GM12878 (cell line): Measurements from ENCODE around the gene MST1R. TPM values are rescaled to one million over a fixed set of nuclear protein-coding genes. Genes with fewer than 3 reads are reported as not detected.

Experiments
- ATAC-seq: fragments of 200-7000 bp; cut with Tn5 transposase; 3 replicates; pipeline ENCODE4 v1.9.1; 2020; ENCODE audit warnings: mild to moderate bottlenecking, moderate library complexity
- BruUV-seq: library from RNA; stranded (reverse); fragments of 400-500 nt; replicated peaks from 2 replicates; lab custom pipeline; 2021; lab: Mats Ljungman, UMichigan
- CTCF ChIA-PET: fragments of 300-600 bp; sonication (Branson Sonifier 250); formaldehyde crosslinking; extraction: SDS; loops from one replicate; lab custom pipeline; 2021; ENCODE audit warnings: inconsistent platforms; lab: Yijun Ruan, JAX
- POLR2A ChIA-PET: fragments of 350-600 bp; formaldehyde crosslinking; extraction: SDS; loops from one replicate; lab custom pipeline; 2021; ENCODE audit warnings: inconsistent platforms; lab: Charles Lee
- RAD21 ChIA-PET: fragments of 300-600 bp; sonication (Branson Sonifier 250); formaldehyde crosslinking; loops from one replicate; lab custom pipeline; 2023; ENCODE audit warnings: antibody characterized with exemption; ENCODE audit not compliant: unreplicated experiment; lab: Charles Lee
- SMC1A ChIA-PET: fragments of 300-600 bp; sonication (Branson Sonifier 250); formaldehyde crosslinking; loops from one replicate; lab custom pipeline; 2023; ENCODE audit not compliant: unreplicated experiment, uncharacterized antibody; lab: Charles Lee
- DNase-seq: peaks from one replicate; pipeline ENCODE4 v3.0.0-alpha.2; 2011; ENCODE audit warnings: low read depth, low spot score
- FAIRE-seq: peaks from 3 replicates; lab custom pipeline; 2011; peaks lifted over from hg19 to GRCh38; lab: Jason Lieb, UNC
- H2AFZ ChIP-seq: 2 replicates; pipeline ENCODE4 v1.6.0; 2011; ENCODE audit warnings: low read depth, low read length, control low read depth; ENCODE audit not compliant: control insufficient read depth
- H3K27ac ChIP-seq: 2 replicates; pipeline ENCODE4 v1.5.1; 2011; ENCODE audit warnings: control low read depth; ENCODE audit not compliant: control insufficient read depth, insufficient read depth
- H3K27me3 ChIP-seq, 2 experiments: replicated peaks in 1 of 2; 2 replicates each; pipeline versions ENCODE4 v1.6.0 to v1.6.1; 2011; ENCODE audit warnings: low read length in 1 of 2; ENCODE audit not compliant: control insufficient read depth in 2 of 2, insufficient read depth in 2 of 2
- H3K36me3 ChIP-seq, 2 experiments: 2 replicates each; pipeline ENCODE4 v1.5.1; 2011; ENCODE audit warnings: low read length in 1 of 2; ENCODE audit not compliant: control insufficient read depth in 2 of 2, insufficient read depth in 2 of 2
- H3K4me1 ChIP-seq: 2 replicates; pipeline ENCODE4 v1.6.1; 2011; ENCODE audit warnings: mild to moderate bottlenecking, low read length, moderate library complexity, mixed read lengths; ENCODE audit not compliant: control insufficient read depth, insufficient read depth
- H3K4me2 ChIP-seq: 2 replicates; pipeline ENCODE4 v1.6.0; 2011; ENCODE audit warnings: control low read depth; ENCODE audit not compliant: control insufficient read depth, insufficient read depth
- H3K4me3 ChIP-seq: fragments of 200-600 bp; sonication (generic); 2 replicates; pipeline ENCODE4 v1.5.1; 2016
- H3K79me2 ChIP-seq: 2 replicates; pipeline ENCODE4 v1.6.0; 2011; ENCODE audit warnings: low read length; ENCODE audit not compliant: control insufficient read depth, insufficient read depth
- H3K9ac ChIP-seq: 2 replicates; pipeline ENCODE4 v1.8.0; 2011; ENCODE audit warnings: low read length, control low read depth, mixed read lengths; ENCODE audit not compliant: control insufficient read depth, insufficient read depth
- H3K9me3 ChIP-seq: replicated peaks from 3 replicates; pipeline ENCODE4 v1.5.1; 2011; ENCODE audit warnings: mild to moderate bottlenecking, low read length; ENCODE audit not compliant: control insufficient read depth, insufficient read depth
- H4K20me1 ChIP-seq: 2 replicates; pipeline ENCODE4 v1.6.0; 2011; ENCODE audit not compliant: control insufficient read depth, insufficient read depth
- BMI1 ChIP-seq: fragments of 450-650 bp; IDR thresholded peaks from 2 replicates; pipeline ENCODE4 v1.6.1; 2016; ENCODE audit warnings: mild to moderate bottlenecking, moderate library complexity, borderline replicate concordance
- CHD4 ChIP-seq: fragments of 200-600 bp; sonication (generic); IDR thresholded peaks from 2 replicates; pipeline ENCODE4 v1.6.1; 2016; ENCODE audit warnings: mild to moderate bottlenecking
- ETV6 ChIP-seq, 2 experiments: fragments of 450-650 bp in 1 of 2; IDR thresholded peaks in 1 of 2; conservative IDR thresholded peaks in 1 of 2; 2 replicates each; pipeline ENCODE4 v1.6.1; 2014; ENCODE audit warnings: antibody characterized with exemption in 1 of 2, borderline replicate concordance in 1 of 2, low read depth in 1 of 2, mild to moderate bottlenecking in 1 of 2, moderate library complexity in 1 of 2
- IRF4 ChIP-seq: IDR thresholded peaks from 2 replicates; pipeline ENCODE4 v1.6.1; 2011; ENCODE audit warnings: low read depth, low read length
- NFYA ChIP-seq: IDR thresholded peaks from 2 replicates; pipeline ENCODE4 v1.6.1; 2011; ENCODE audit warnings: low read depth, mild to moderate bottlenecking, low read length, improper control_type of control experiment, borderline replicate concordance
- RB1 ChIP-seq: fragments of 450-650 bp; formaldehyde crosslinking; IDR thresholded peaks from 2 replicates; pipeline ENCODE4 v1.6.1; 2017; ENCODE audit warnings: mild to moderate bottlenecking, borderline replicate concordance
- SMAD5 ChIP-seq: IDR thresholded peaks from 2 replicates; pipeline ENCODE4 v1.6.1; 2016; ENCODE audit warnings: antibody characterized with exemption, low read depth
- SREBF2 ChIP-seq: IDR thresholded peaks from 2 replicates; pipeline ENCODE4 v1.6.1; 2012; ENCODE audit warnings: mild to moderate bottlenecking, low read length
- WGBS: methylation state at CpG from one replicate; pipeline ENCODE4 v1.1.6; 2016; ENCODE audit warnings: low lambda C conversion rate; ENCODE audit not compliant: insufficient replicate concordance, insufficient coverage; ENCODE audit errors: missing lambda C conversion rate; 5-methylcytosine and 5-hydroxymethylcytosine counted together
- in situ Hi-C: fragments of 300-500 bp; cut with MboI; formaldehyde crosslinking; loops from 9 replicates; pipeline ENCODE4 v1.14.3; 2018; ENCODE audit warnings: mixed read lengths
- intact Hi-C: fragments of 100-400 bp; cut with micrococcal nuclease; formaldehyde crosslinking; loops from one replicate; pipeline ENCODE4 v1.14.2; 2022; ENCODE audit not compliant: unreplicated experiment
- polyA plus RNA-seq, 11 experiments: library from polyadenylated mRNA; depleted of rRNA in 4 of 11; unstranded in 6 of 11; stranded (reverse) in 5 of 11; fragments of >200 nt; fragmentation: Nextera tagmentation in 4 of 11; fragmentation: Illumina TruSeq in 1 of 11; extraction: Ambion mirVana in 4 of 11; extraction: Trizol in 1 of 11; gene quantifications; 1 replicate in 1 of 11; 2 replicates in 10 of 11; pipeline versions ENCODE4 v1.2.1 to v1.2.3, GENCODE V29; 2011 to 2016; ENCODE audit warnings: inconsistent platforms in 2 of 11, missing spikeins in 2 of 11, low read depth in 1 of 11
- total RNA-seq, 4 experiments: library from RNA; depleted of rRNA in 3 of 4; stranded (reverse); fragments of >200 nt in 3 of 4; fragmentation: Illumina TruSeq in 1 of 4; extraction: Trizol in 1 of 4; gene quantifications; 2 replicates each; pipeline versions ENCODE4 v1.2.1 to v1.2.3, GENCODE V29; 2013 to 2021
- TF ChIP-seq, protein P1 (sequence below): IDR thresholded peaks from 2 replicates; pipeline ENCODE4 v1.6.1; 2012; ENCODE audit warnings: improper control_type of control experiment, low read depth, low read length; ENCODE audit not compliant: insufficient replicate concordance
- TF ChIP-seq, protein P2 (sequence below): IDR thresholded peaks from 2 replicates; pipeline ENCODE4 v1.6.1; 2012; ENCODE audit warnings: low read depth, low read length, improper control_type of control experiment
- TF ChIP-seq, protein P3 (sequence below): fragments of 450-650 bp; IDR thresholded peaks from 2 replicates; pipeline ENCODE4 v1.6.1; 2018; ENCODE audit warnings: borderline replicate concordance, mild to moderate bottlenecking; ENCODE audit not compliant: partially characterized antibody
- TF ChIP-seq, protein P4 (sequence below): fragments of 450-650 bp; IDR thresholded peaks from 2 replicates; pipeline ENCODE4 v1.6.1; 2018; ENCODE audit warnings: mild to moderate bottlenecking, low read depth, moderate library complexity; ENCODE audit not compliant: partially characterized antibody

MST1R gene
- total and polyA plus RNA-seq, 10 of the 15 experiments (the other 5 are each of a cell fraction or from before 2014, with no cell fraction given) = 0.40 to 5.6 (median 1.2) TPM

DNA sequence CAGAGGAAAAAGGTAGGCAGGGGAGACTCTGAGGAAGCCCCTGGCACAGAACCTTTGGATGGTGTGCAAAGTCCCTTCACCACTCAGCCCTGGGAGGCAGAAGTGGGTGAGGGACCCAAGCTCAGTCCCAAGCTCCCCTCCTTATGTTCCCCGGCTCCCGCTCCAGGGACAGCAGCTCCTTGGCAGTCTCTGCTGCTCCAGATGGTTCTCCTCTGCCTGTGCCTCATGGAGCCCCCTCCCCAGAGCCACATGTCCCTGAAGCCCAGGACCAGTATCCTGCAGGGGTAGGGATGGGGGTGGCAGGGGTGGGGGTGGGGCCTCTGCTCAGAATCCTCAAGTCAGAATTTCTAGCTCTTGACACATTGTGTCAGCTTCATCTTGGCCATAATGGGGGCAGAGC, 26.0 kb downstream of the MST1R start (continued):
- TF ChIP-seq, protein P1, sequence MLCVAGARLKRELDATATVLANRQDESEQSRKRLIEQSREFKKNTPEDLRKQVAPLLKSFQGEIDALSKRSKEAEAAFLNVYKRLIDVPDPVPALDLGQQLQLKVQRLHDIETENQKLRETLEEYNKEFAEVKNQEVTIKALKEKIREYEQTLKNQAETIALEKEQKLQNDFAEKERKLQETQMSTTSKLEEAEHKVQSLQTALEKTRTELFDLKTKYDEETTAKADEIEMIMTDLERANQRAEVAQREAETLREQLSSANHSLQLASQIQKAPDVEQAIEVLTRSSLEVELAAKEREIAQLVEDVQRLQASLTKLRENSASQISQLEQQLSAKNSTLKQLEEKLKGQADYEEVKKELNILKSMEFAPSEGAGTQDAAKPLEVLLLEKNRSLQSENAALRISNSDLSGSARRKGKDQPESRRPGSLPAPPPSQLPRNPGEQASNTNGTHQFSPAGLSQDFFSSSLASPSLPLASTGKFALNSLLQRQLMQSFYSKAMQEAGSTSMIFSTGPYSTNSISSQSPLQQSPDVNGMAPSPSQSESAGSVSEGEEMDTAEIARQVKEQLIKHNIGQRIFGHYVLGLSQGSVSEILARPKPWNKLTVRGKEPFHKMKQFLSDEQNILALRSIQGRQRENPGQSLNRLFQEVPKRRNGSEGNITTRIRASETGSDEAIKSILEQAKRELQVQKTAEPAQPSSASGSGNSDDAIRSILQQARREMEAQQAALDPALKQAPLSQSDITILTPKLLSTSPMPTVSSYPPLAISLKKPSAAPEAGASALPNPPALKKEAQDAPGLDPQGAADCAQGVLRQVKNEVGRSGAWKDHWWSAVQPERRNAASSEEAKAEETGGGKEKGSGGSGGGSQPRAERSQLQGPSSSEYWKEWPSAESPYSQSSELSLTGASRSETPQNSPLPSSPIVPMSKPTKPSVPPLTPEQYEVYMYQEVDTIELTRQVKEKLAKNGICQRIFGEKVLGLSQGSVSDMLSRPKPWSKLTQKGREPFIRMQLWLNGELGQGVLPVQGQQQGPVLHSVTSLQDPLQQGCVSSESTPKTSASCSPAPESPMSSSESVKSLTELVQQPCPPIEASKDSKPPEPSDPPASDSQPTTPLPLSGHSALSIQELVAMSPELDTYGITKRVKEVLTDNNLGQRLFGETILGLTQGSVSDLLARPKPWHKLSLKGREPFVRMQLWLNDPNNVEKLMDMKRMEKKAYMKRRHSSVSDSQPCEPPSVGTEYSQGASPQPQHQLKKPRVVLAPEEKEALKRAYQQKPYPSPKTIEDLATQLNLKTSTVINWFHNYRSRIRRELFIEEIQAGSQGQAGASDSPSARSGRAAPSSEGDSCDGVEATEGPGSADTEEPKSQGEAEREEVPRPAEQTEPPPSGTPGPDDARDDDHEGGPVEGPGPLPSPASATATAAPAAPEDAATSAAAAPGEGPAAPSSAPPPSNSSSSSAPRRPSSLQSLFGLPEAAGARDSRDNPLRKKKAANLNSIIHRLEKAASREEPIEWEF = no peak
- TF ChIP-seq SMAD5 = no peak

DNA sequence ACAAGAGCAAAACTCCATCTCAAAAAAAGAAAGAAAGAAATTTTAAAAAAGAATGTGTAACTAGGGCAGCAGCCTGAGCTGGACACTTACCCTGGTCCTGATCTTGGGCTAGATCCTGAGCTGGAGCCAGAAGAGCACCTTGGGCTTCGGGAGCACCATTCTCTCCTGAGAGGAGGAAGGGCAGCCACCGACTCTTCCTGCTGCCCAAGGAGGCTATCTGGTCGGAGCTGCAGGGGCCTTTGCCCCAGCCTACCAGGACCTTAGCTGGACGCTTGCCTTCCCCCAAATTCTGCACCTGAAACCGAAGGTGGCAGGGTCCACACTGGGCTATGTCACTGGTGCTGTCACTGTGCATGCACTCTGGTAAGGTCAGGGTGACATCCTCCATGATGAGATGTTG, 27.1 kb downstream of the MST1R start:
- in situ Hi-C loops = no loop called here
- Histone ChIP-seq H3K79me2 (no peaks in the 10 kb centered on the region), H3K4me1 (no peaks in the 10 kb centered on the region), H4K20me1 (no peaks in the 10 kb centered on the region), H3K4me3 (no peak overlapping the region), H3K27ac (no peak overlapping the region), H3K9me3 (no peaks in the 10 kb centered on the region), H3K27me3 (peaks cover 0 to 2% of the 10 kb centered on the region in 2 experiments; a peak in 1 of 4 replicates), H3K4me2 (no peak overlapping the region), H3K36me3 (no peaks in the 10 kb centered on the region), H3K9ac (no peak overlapping the region), H2AFZ (no peak overlapping the region)
- FAIRE-seq (no peak), ATAC-seq (no peak), DNase-seq (no peak)
- ChIA-PET POLR2A (no interaction called here), CTCF (interaction anchor here (1.3 kb wide), 1 partner anchor 37 kb away, joined by 5 read pairs; no protein-coding TSS in a partner anchor), RAD21 (interaction anchor here (1.5 kb wide), 1 partner anchor 53 kb away, joined by 3 read pairs; the partner anchor contains the start of gene MON1A), SMC1A (no interaction called here)
- intact Hi-C loops = no loop called here
- 14% methylated on average over 5 of the region's 5 CpGs for WGBS
- BruUV-seq = no TSS peak
- no peak for TF ChIP-seq ETV6 (conservative IDR thresholded peaks at IDR 0.05 in 1 of 2, IDR thresholded peaks at IDR 0.05 in 1 of 2; ENCODE audit: borderline replicate concordance in 1 of 2, low read depth in 1 of 2)
- TF ChIP-seq, protein P2, sequence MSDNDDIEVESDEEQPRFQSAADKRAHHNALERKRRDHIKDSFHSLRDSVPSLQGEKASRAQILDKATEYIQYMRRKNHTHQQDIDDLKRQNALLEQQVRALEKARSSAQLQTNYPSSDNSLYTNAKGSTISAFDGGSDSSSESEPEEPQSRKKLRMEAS = no peak
- no peak for TF ChIP-seq CHD4
- TF ChIP-seq BMI1 = no peak
- TF ChIP-seq, protein P3, sequence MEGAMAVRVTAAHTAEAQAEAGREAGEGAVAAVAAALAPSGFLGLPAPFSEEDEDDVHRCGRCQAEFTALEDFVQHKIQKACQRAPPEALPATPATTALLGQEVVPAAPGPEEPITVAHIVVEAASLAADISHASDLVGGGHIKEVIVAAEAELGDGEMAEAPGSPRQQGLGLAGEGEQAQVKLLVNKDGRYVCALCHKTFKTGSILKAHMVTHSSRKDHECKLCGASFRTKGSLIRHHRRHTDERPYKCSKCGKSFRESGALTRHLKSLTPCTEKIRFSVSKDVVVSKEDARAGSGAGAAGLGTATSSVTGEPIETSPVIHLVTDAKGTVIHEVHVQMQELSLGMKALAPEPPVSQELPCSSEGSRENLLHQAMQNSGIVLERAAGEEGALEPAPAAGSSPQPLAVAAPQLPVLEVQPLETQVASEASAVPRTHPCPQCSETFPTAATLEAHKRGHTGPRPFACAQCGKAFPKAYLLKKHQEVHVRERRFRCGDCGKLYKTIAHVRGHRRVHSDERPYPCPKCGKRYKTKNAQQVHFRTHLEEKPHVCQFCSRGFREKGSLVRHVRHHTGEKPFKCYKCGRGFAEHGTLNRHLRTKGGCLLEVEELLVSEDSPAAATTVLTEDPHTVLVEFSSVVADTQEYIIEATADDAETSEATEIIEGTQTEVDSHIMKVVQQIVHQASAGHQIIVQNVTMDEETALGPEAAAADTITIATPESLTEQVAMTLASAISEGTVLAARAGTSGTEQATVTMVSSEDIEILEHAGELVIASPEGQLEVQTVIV = no peak
- TF ChIP-seq SREBF2 = no peak
- TF ChIP-seq, protein P4, sequence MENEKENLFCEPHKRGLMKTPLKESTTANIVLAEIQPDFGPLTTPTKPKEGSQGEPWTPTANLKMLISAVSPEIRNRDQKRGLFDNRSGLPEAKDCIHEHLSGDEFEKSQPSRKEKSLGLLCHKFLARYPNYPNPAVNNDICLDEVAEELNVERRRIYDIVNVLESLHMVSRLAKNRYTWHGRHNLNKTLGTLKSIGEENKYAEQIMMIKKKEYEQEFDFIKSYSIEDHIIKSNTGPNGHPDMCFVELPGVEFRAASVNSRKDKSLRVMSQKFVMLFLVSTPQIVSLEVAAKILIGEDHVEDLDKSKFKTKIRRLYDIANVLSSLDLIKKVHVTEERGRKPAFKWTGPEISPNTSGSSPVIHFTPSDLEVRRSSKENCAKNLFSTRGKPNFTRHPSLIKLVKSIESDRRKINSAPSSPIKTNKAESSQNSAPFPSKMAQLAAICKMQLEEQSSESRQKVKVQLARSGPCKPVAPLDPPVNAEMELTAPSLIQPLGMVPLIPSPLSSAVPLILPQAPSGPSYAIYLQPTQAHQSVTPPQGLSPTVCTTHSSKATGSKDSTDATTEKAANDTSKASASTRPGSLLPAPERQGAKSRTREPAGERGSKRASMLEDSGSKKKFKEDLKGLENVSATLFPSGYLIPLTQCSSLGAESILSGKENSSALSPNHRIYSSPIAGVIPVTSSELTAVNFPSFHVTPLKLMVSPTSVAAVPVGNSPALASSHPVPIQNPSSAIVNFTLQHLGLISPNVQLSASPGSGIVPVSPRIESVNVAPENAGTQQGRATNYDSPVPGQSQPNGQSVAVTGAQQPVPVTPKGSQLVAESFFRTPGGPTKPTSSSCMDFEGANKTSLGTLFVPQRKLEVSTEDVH = no peak
- TF ChIP-seq IRF4 = no peak
- TF ChIP-seq NFYA = no peak
- no peak for TF ChIP-seq RB1
